Activated naive CD8-positive, alpha-beta T cell treated with anti-CD3 and anti-CD28 coated beads for 36 hours (primary cell): ENCODE measurements around the gene MACROD2. TPM values are rescaled to one million over a fixed set of nuclear protein-coding genes. Genes with fewer than 3 reads are reported as not detected.

Source experiments
- DNase-seq: peaks from one replicate; pipeline ENCODE4 v3.0.0; 2021
- H3K27ac Mint-ChIP-seq: one replicate; pipeline ENCODE4 v1.8.0; 2022; ENCODE audit warnings: mild to moderate bottlenecking, moderate library complexity, mixed read lengths
- H3K27me3 Mint-ChIP-seq: one replicate; pipeline ENCODE4 v1.8.0; 2022; ENCODE audit warnings: mild to moderate bottlenecking, mixed read lengths
- H3K36me3 Mint-ChIP-seq: one replicate; pipeline ENCODE4 v1.8.0; 2021; ENCODE audit warnings: mild to moderate bottlenecking, mixed read lengths
- H3K4me1 Mint-ChIP-seq: one replicate; pipeline ENCODE4 v1.8.0; 2021; ENCODE audit warnings: mixed read lengths
- H3K4me3 Mint-ChIP-seq: one replicate; pipeline ENCODE4 v1.8.0; 2022; ENCODE audit warnings: mild to moderate bottlenecking, moderate library complexity, mixed read lengths
- H3K9me3 Mint-ChIP-seq: one replicate; pipeline ENCODE4 v1.8.0; 2022; ENCODE audit warnings: mixed read lengths
- total RNA-seq, 2 experiments: library from RNA; stranded (reverse); gene quantifications; one replicate each; pipeline ENCODE4 v1.2.3, GENCODE V29; 2021

The MACROD2 gene
- total RNA-seq, 2 experiments from 2014 or later, result 0.12 to 0.14 TPM

GRCh38 chr20:15415908-15416307, 1420.6 kb downstream of the MACROD2 start:
- Mint-ChIP-seq H3K4me1 (no peaks in the 10 kb centered on the region), H3K4me3 (no peak overlapping the region), H3K36me3 (no peaks in the 10 kb centered on the region), H3K27ac (no peak overlapping the region), H3K9me3 (no peaks in the 10 kb centered on the region), H3K27me3 (no peaks in the 10 kb centered on the region)
- DNase-seq, result no peak

- Mint-ChIP-seq H3K4me1 (no peaks in the 10 kb centered on the region), H3K27ac (no peak overlapping the region), H3K36me3 (no peaks in the 10 kb centered on the region)
Measured at GRCh38 chr20:15419856-15420255, 1424.5 kb downstream of the MACROD2 start.

GRCh38 chr20:15422966-15423365, 1427.7 kb downstream of the MACROD2 start:
- Mint-ChIP-seq H3K4me1 (no peaks in the 10 kb centered on the region), H3K9me3 (no peaks in the 10 kb centered on the region), H3K27ac (no peak overlapping the region), H3K27me3 (no peaks in the 10 kb centered on the region), H3K4me3 (no peak overlapping the region), H3K36me3 (no peaks in the 10 kb centered on the region)
- no peak for DNase-seq

More at GRCh38 chr20:15419856-15420255, 1424.5 kb downstream of the MACROD2 start:
- DNase-seq, result no peak
- Mint-ChIP-seq H3K27me3 (no peaks in the 10 kb centered on the region), H3K4me3 (no peak overlapping the region), H3K9me3 (no peaks in the 10 kb centered on the region)

- H3K4me1 Mint-ChIP-seq, result no peaks in the 10 kb centered on the region
- H3K27me3 Mint-ChIP-seq, result no peaks in the 10 kb centered on the region
- peaks cover 3% of the 10 kb centered on the region for H3K9me3 Mint-ChIP-seq
- DNase-seq, result no peak
- H3K27ac Mint-ChIP-seq, result no peak overlapping the region
- no peaks in the 10 kb centered on the region for H3K36me3 Mint-ChIP-seq
- no peak overlapping the region for H3K4me3 Mint-ChIP-seq
Measured at GRCh38 chr20:15439551-15439950, 1444.2 kb downstream of the MACROD2 start.

- H3K27me3 Mint-ChIP-seq, result no peaks in the 10 kb centered on the region
- H3K4me3 Mint-ChIP-seq, result no peak overlapping the region
- no peaks in the 10 kb centered on the region for H3K4me1 Mint-ChIP-seq
- no peaks in the 10 kb centered on the region for H3K36me3 Mint-ChIP-seq
- no peak for DNase-seq
- no peak overlapping the region for H3K27ac Mint-ChIP-seq
- H3K9me3 Mint-ChIP-seq, result peaks cover 3% of the 10 kb centered on the region
Measured at GRCh38 chr20:15440049-15440820, 1444.9 kb downstream of the MACROD2 start.

GRCh38 chr20:15445056-15445840, 1449.9 kb downstream of the MACROD2 start:
- Mint-ChIP-seq H3K9me3 (no peaks in the 10 kb centered on the region), H3K4me3 (no peak overlapping the region)
- DNase-seq, result no peak

GRCh38 chr20:15446373-15446772, 1451.1 kb downstream of the MACROD2 start:
- no peaks in the 10 kb centered on the region for H3K4me1 Mint-ChIP-seq
- H3K36me3 Mint-ChIP-seq, result no peaks in the 10 kb centered on the region
- no peaks in the 10 kb centered on the region for H3K27me3 Mint-ChIP-seq
- no peak overlapping the region for H3K27ac Mint-ChIP-seq
- no peak for DNase-seq
- H3K9me3 Mint-ChIP-seq, result no peaks in the 10 kb centered on the region
- no peak overlapping the region for H3K4me3 Mint-ChIP-seq

More at GRCh38 chr20:15445056-15445840, 1449.9 kb downstream of the MACROD2 start:
- Mint-ChIP-seq H3K4me1 (no peaks in the 10 kb centered on the region), H3K27ac (no peak overlapping the region), H3K36me3 (no peaks in the 10 kb centered on the region), H3K27me3 (no peaks in the 10 kb centered on the region)

- H3K4me3 Mint-ChIP-seq, result no peak overlapping the region
- no peaks in the 10 kb centered on the region for H3K27me3 Mint-ChIP-seq
- H3K27ac Mint-ChIP-seq, result no peak overlapping the region
- H3K4me1 Mint-ChIP-seq, result no peaks in the 10 kb centered on the region
- H3K9me3 Mint-ChIP-seq, result no peaks in the 10 kb centered on the region
- H3K36me3 Mint-ChIP-seq, result no peaks in the 10 kb centered on the region
- DNase-seq, result no peak
Measured at GRCh38 chr20:15447549-15447948, 1452.2 kb downstream of the MACROD2 start.

GRCh38 chr20:15449061-15449460, 1453.7 kb downstream of the MACROD2 start:
- H3K4me1 Mint-ChIP-seq, result no peaks in the 10 kb centered on the region
- H3K27me3 Mint-ChIP-seq, result no peaks in the 10 kb centered on the region
- no peaks in the 10 kb centered on the region for H3K36me3 Mint-ChIP-seq
- DNase-seq, result no peak
- H3K9me3 Mint-ChIP-seq, result no peaks in the 10 kb centered on the region
- H3K4me3 Mint-ChIP-seq, result no peak overlapping the region
- no peak overlapping the region for H3K27ac Mint-ChIP-seq

- no peaks in the 10 kb centered on the region for H3K9me3 Mint-ChIP-seq
- no peak overlapping the region for H3K27ac Mint-ChIP-seq
- no peak for DNase-seq
- no peaks in the 10 kb centered on the region for H3K27me3 Mint-ChIP-seq
- H3K4me3 Mint-ChIP-seq, result no peak overlapping the region
- no peaks in the 10 kb centered on the region for H3K4me1 Mint-ChIP-seq
- no peaks in the 10 kb centered on the region for H3K36me3 Mint-ChIP-seq
Measured at GRCh38 chr20:15451241-15451640, 1455.9 kb downstream of the MACROD2 start.

- Mint-ChIP-seq H3K4me3 (no peak overlapping the region), H3K9me3 (peaks cover 1% of the 10 kb centered on the region), H3K4me1 (no peaks in the 10 kb centered on the region), H3K27ac (no peak overlapping the region), H3K27me3 (no peaks in the 10 kb centered on the region), H3K36me3 (no peaks in the 10 kb centered on the region)
- no peak for DNase-seq
Measured at GRCh38 chr20:15455279-15455678, 1460.0 kb downstream of the MACROD2 start.

GRCh38 chr20:15461938-15462337, 1466.6 kb downstream of the MACROD2 start:
- peaks cover 3% of the 10 kb centered on the region for H3K9me3 Mint-ChIP-seq
- no peak for DNase-seq
- H3K27me3 Mint-ChIP-seq, result no peaks in the 10 kb centered on the region
- no peaks in the 10 kb centered on the region for H3K4me1 Mint-ChIP-seq
- no peak overlapping the region for H3K4me3 Mint-ChIP-seq
- H3K27ac Mint-ChIP-seq, result no peak overlapping the region
- H3K36me3 Mint-ChIP-seq, result no peaks in the 10 kb centered on the region

- peaks cover 2% of the 10 kb centered on the region for H3K9me3 Mint-ChIP-seq
- no peaks in the 10 kb centered on the region for H3K4me1 Mint-ChIP-seq
- no peaks in the 10 kb centered on the region for H3K36me3 Mint-ChIP-seq
- no peak overlapping the region for H3K4me3 Mint-ChIP-seq
- DNase-seq, result no peak
- H3K27me3 Mint-ChIP-seq, result no peaks in the 10 kb centered on the region
- no peak overlapping the region for H3K27ac Mint-ChIP-seq
Measured at GRCh38 chr20:15475483-15475882, 1480.2 kb downstream of the MACROD2 start.

GRCh38 chr20:15476186-15476585, 1480.9 kb downstream of the MACROD2 start:
- Mint-ChIP-seq H3K4me1 (no peaks in the 10 kb centered on the region), H3K27me3 (no peaks in the 10 kb centered on the region), H3K27ac (no peak overlapping the region), H3K9me3 (peaks cover 2% of the 10 kb centered on the region), H3K36me3 (no peaks in the 10 kb centered on the region), H3K4me3 (no peak overlapping the region)
- no peak for DNase-seq

- no peak for DNase-seq
- Mint-ChIP-seq H3K4me3 (no peak overlapping the region), H3K4me1 (no peaks in the 10 kb centered on the region), H3K27ac (no peak overlapping the region), H3K27me3 (no peaks in the 10 kb centered on the region), H3K36me3 (no peaks in the 10 kb centered on the region), H3K9me3 (peaks cover 2% of the 10 kb centered on the region)
Measured at GRCh38 chr20:15476781-15477180, 1481.5 kb downstream of the MACROD2 start.
